Peyer's patch (tissue), 4 donors: ENCODE measurements around the gene IRF1.
"Not testable (repeated sequence)": the region's sequence is repeated elsewhere in the genome, so short reads cannot be mapped to it uniquely, and the experiment has no call there.

Experiments used
- CTCF ChIP-seq, 6 experiments: fragments of 450-650 bp in 4 of 6; fragments of 200-600 bp in 2 of 6; sonication (generic) in 1 of 6; IDR thresholded peaks; one replicate each; pipeline ENCODE4 v1.5.1; 2017 to 2019; ENCODE audit warnings: antibody characterized with exemption in 6 of 6, mild to moderate bottlenecking in 3 of 6, moderate library complexity in 1 of 6
- POLR2A ChIP-seq, 2 donors: fragments of 450-650 bp; IDR thresholded peaks; one replicate each; pipeline ENCODE4 v1.5.1; 2017; ENCODE audit warnings: antibody characterized with exemption in 2 of 2, mild to moderate bottlenecking in 2 of 2, moderate library complexity in 2 of 2

- TF ChIP-seq CTCF, POLR2A (IDR thresholded peaks at IDR 0.05): not testable (repeated sequence)
These were observed 52.3 kb downstream of the IRF1 start for GRCh38 chr5:132438267-132438645.
